Retinal pigment epithelial cell (primary cell): ENCODE measurements around the gene SALL3.

Source experiments
- DNase-seq: peaks from one replicate; pipeline ENCODE4 v3.0.0-alpha.2; 2010; ENCODE audit warnings: low read depth
- H3K4me3 ChIP-seq: 2 replicates; pipeline ENCODE4 v1.5.1; 2011; ENCODE audit warnings: mild to moderate bottlenecking, low read length, control low read depth, moderate library complexity
- CTCF ChIP-seq: conservative IDR thresholded peaks from 2 replicates; pipeline ENCODE4 v1.5.1; 2011; ENCODE audit warnings: low read depth, low read length, control low read depth, inconsistent platforms

The SALL3 gene

GRCh38 chr18:79007440-79007839 lies 27.8 kb downstream of the SALL3 start:
- TF ChIP-seq CTCF = no peak
- DNase-seq = no peak
- H3K4me3 ChIP-seq = no peak overlapping the region

- DNase-seq = no peak
- no peak for TF ChIP-seq CTCF
- no peak overlapping the region for H3K4me3 ChIP-seq
These were observed 28.8 kb downstream of the SALL3 start for GRCh38 chr18:79008356-79008940.

GRCh38 chr18:79010802-79011201 lies 31.2 kb downstream of the SALL3 start:
- no peak overlapping the region for H3K4me3 ChIP-seq
- no peak for TF ChIP-seq CTCF
- no peak for DNase-seq

GRCh38 chr18:79011300-79011870 lies 31.8 kb downstream of the SALL3 start:
- no peak for DNase-seq
- TF ChIP-seq CTCF = no peak
- H3K4me3 ChIP-seq = no peak overlapping the region

- TF ChIP-seq CTCF = no peak
These were observed 34.3 kb downstream of the SALL3 start for GRCh38 chr18:79013869-79014268.

GRCh38 chr18:79018911-79019310 lies 39.3 kb downstream of the SALL3 start:
- no peak overlapping the region for H3K4me3 ChIP-seq
- no peak for TF ChIP-seq CTCF
- no peak for DNase-seq

More at GRCh38 chr18:79013869-79014268, 34.3 kb downstream of the SALL3 start:
- no peak for DNase-seq
- H3K4me3 ChIP-seq = no peak overlapping the region

- TF ChIP-seq CTCF = no peak
- no peak overlapping the region for H3K4me3 ChIP-seq
- DNase-seq = no peak
These were observed 40.3 kb downstream of the SALL3 start for GRCh38 chr18:79019881-79020280.
